ENCODE measurements around the gene KRT84. TPM values are rescaled to one million over a fixed set of nuclear protein-coding genes. Genes with fewer than 3 reads are reported as not detected.

Gene KRT84
- total RNA-seq, 1 experiment from 2014 or later, result not detected

DNA sequence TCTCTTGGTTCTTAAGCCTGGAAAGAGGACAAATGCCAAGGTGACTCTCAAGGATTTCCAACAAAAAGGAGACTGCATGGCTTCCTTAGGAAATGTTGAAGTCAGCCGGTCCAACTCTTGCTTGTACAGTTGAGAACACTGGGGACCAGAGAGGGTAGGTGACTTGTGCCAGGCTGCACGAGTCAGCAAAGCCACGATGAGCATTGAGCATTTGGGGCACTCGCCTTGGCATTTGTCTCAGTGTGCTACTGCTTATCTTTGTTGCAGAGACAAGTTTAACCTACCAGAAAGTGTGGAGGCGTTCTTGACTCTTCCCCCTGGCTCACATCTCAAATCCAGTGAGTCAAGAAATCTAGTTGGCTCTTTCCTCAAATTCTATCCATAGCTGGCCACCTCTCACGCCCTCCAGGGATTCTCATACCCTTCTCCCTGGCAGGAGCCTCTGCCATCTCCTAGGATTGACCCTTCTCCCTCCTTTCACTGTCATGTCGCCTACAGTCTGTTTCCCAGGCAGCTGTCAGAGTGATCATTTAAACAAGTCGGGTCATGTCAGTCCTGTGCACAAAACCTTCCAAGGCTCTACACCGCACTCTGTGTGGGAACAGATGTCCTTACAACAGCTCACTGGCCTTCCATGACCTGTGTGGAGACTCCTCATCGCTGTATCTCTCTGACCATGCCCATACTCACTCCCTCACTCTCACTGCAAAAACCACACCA lies 47.1 kb downstream of the KRT84 start:
- no peaks in the 10 kb centered on the region for H3K36me3 ChIP-seq (ENCODE audit: control insufficient read depth in 1 of 2, insufficient read depth in 2 of 2, low read length in 2 of 2)
- TF ChIP-seq ZNF274 (IDR thresholded peaks at IDR 0.05; ENCODE audit: low read depth, low read length) (no peak), MAX (IDR thresholded peaks at IDR 0.05) (no peak), CBX3 (IDR thresholded peaks at IDR 0.05; ENCODE audit: low read depth) (no peak), EZH2phosphoT487 (IDR thresholded peaks at IDR 0.05; ENCODE audit: borderline replicate concordance) (no peak), POLR2AphosphoS5 (IDR thresholded peaks at IDR 0.05; ENCODE audit: low read depth, low read length) (no peak), EZH2 (IDR thresholded peaks at IDR 0.05) (no peak), SRF (IDR thresholded peaks at IDR 0.05; ENCODE audit: low read depth) (no peak), JUND (IDR thresholded peaks at IDR 0.05) (no peak), ATF3 (IDR thresholded peaks at IDR 0.05) (no peak), RAD21 (IDR thresholded peaks at IDR 0.05; ENCODE audit: low read depth) (no peak), ELF1 (IDR thresholded peaks at IDR 0.05; ENCODE audit: borderline replicate concordance, low read depth) (no peak), CEBPB (IDR thresholded peaks at IDR 0.05; ENCODE audit: low read depth) (no peak), POLR2A (IDR thresholded peaks at IDR 0.05; ENCODE audit: borderline replicate concordance, extremely low read depth, insufficient read depth, insufficient read length) (no peak), EGR1 (IDR thresholded peaks at IDR 0.05; ENCODE audit: low read depth) (no peak), FOSL1 (IDR thresholded peaks at IDR 0.05; ENCODE audit: low read depth) (no peak), ZFX (IDR thresholded peaks at IDR 0.05) (no peak), REST (IDR thresholded peaks at IDR 0.05; ENCODE audit: low read depth) (no peak), SIN3A (IDR thresholded peaks at IDR 0.05; ENCODE audit: low read depth) (no peak)
- TF ChIP-seq, protein P1, sequence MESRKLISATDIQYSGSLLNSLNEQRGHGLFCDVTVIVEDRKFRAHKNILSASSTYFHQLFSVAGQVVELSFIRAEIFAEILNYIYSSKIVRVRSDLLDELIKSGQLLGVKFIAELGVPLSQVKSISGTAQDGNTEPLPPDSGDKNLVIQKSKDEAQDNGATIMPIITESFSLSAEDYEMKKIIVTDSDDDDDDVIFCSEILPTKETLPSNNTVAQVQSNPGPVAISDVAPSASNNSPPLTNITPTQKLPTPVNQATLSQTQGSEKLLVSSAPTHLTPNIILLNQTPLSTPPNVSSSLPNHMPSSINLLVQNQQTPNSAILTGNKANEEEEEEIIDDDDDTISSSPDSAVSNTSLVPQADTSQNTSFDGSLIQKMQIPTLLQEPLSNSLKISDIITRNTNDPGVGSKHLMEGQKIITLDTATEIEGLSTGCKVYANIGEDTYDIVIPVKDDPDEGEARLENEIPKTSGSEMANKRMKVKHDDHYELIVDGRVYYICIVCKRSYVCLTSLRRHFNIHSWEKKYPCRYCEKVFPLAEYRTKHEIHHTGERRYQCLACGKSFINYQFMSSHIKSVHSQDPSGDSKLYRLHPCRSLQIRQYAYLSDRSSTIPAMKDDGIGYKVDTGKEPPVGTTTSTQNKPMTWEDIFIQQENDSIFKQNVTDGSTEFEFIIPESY (IDR thresholded peaks at IDR 0.05; ENCODE audit: extremely low read depth, insufficient replicate concordance, low read length), result no peak
- TF ChIP-seq, protein P2, sequence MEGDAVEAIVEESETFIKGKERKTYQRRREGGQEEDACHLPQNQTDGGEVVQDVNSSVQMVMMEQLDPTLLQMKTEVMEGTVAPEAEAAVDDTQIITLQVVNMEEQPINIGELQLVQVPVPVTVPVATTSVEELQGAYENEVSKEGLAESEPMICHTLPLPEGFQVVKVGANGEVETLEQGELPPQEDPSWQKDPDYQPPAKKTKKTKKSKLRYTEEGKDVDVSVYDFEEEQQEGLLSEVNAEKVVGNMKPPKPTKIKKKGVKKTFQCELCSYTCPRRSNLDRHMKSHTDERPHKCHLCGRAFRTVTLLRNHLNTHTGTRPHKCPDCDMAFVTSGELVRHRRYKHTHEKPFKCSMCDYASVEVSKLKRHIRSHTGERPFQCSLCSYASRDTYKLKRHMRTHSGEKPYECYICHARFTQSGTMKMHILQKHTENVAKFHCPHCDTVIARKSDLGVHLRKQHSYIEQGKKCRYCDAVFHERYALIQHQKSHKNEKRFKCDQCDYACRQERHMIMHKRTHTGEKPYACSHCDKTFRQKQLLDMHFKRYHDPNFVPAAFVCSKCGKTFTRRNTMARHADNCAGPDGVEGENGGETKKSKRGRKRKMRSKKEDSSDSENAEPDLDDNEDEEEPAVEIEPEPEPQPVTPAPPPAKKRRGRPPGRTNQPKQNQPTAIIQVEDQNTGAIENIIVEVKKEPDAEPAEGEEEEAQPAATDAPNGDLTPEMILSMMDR (IDR thresholded peaks at IDR 0.05 in 2 of 3, conservative IDR thresholded peaks at IDR 0.05 in 1 of 3; ENCODE audit: borderline replicate concordance in 1 of 3, insufficient read depth in 1 of 3, low read depth in 2 of 3, low read length in 2 of 3), result no peak
- H4K20me1 ChIP-seq (ENCODE audit: insufficient read depth), result no peaks in the 10 kb centered on the region
- POLR2A ChIA-PET, result no interaction called here
- DNase-seq (ENCODE audit: low read depth, low spot score) (no peak), ATAC-seq (no peak)
- H3K9ac ChIP-seq (ENCODE audit: low read length), result no peak overlapping the region
- RAD21 ChIA-PET (ENCODE audit: low non-redundant PET in 1 of 2, low total read pairs in 2 of 2, uncharacterized antibody in 2 of 2, unreplicated experiment in 2 of 2), result no interaction called here
- no peaks in the 10 kb centered on the region for H3K27me3 ChIP-seq (ENCODE audit: insufficient read depth, low read length)
- no peaks in the 10 kb centered on the region for H3K9me2 ChIP-seq (ENCODE audit: insufficient read depth)
- H3K4me1 ChIP-seq (ENCODE audit: control insufficient read depth in 1 of 2, insufficient read depth in 2 of 2, low read length in 2 of 2), result peaks cover 0 to 13% of the 10 kb centered on the region in 2 experiments; a peak in 2 of 4 replicates
- no peaks in the 10 kb centered on the region for H3K79me2 ChIP-seq (ENCODE audit: insufficient read depth, low read length)
- H3K4me3 ChIP-seq (replicated peaks in 1 of 2; ENCODE audit: low read depth in 1 of 2, low read length in 2 of 2), result no peak overlapping the region
- no TSS peak for BruUV-seq (replicated peaks)
- no peaks in the 10 kb centered on the region for H3K9me3 ChIP-seq (ENCODE audit: control insufficient read depth in 1 of 2, insufficient read depth in 1 of 2, low read depth in 1 of 2, low read length in 2 of 2)
- CTCF ChIA-PET, result interaction anchor here (2.0 kb wide), 1 partner anchor 11 kb away, joined by 8 read pairs; no protein-coding TSS in a partner anchor
- no peak overlapping the region for H2AFZ ChIP-seq (ENCODE audit: low read depth, low read length, poor library complexity, severe bottlenecking)
- H3K4me2 ChIP-seq (ENCODE audit: low read length), result no peak overlapping the region
- intact Hi-C loops (cut with micrococcal nuclease), result no loop called here
- no peak overlapping the region for H3K27ac ChIP-seq (ENCODE audit: low read depth, low read length)

Measured in HCT116 (cell line).